HepG2 (cell line): Measurements from ENCODE around the gene NUCB1. TPM values are rescaled to one million over a fixed set of nuclear protein-coding genes. Genes with fewer than 3 reads are reported as not detected.

Experiments
- ATF7-NPFF ChIP-seq: sonication (generic); formaldehyde crosslinking; IDR thresholded peaks from 2 replicates; pipeline ENCODE4 v1.8.1; 2023; ENCODE audit warnings: mild to moderate bottlenecking, low read depth, missing genetic modification reagents, moderate library complexity
- KDM4B ChIP-seq: sonication (generic); formaldehyde crosslinking; IDR thresholded peaks from 2 replicates; pipeline ENCODE4 v1.4.0; 2020; ENCODE audit warnings: missing genetic modification reagents
- MXI1 ChIP-seq: IDR thresholded peaks from 3 replicates; pipeline ENCODE4 v1.6.1; 2012; ENCODE audit warnings: low read depth, low read length, inconsistent platforms, borderline replicate concordance
- PAWR ChIP-seq: sonication (generic); formaldehyde crosslinking; IDR thresholded peaks from 2 replicates; pipeline ENCODE4 v1.4.0; 2020; ENCODE audit warnings: missing genetic modification reagents, mild to moderate bottlenecking, borderline replicate concordance
- PRMT3 ChIP-seq: sonication (generic); formaldehyde crosslinking; IDR thresholded peaks from 2 replicates; pipeline ENCODE4 v1.8.1; 2022; ENCODE audit warnings: low read depth, mild to moderate bottlenecking, moderate library complexity, missing genetic modification reagents, borderline replicate concordance
- SAP130 ChIP-seq: IDR thresholded peaks from 2 replicates; pipeline ENCODE4 v1.6.1; 2016; ENCODE audit warnings: low read depth
- SIN3A ChIP-seq: IDR thresholded peaks from 2 replicates; pipeline ENCODE4 v1.6.1; 2011; ENCODE audit warnings: low read depth, mild to moderate bottlenecking, control low read depth, low read length, borderline replicate concordance
- YY1 ChIP-seq: IDR thresholded peaks from 2 replicates; pipeline ENCODE4 v1.6.1; 2011; ENCODE audit warnings: low read length, low read depth, moderate library complexity, mild to moderate bottlenecking; ENCODE audit not compliant: insufficient read depth, insufficient replicate concordance
- ZNF367 ChIP-seq: sonication (generic); formaldehyde crosslinking; IDR thresholded peaks from 2 replicates; pipeline ENCODE4 v1.4.0; 2020; ENCODE audit warnings: missing genetic modification reagents, borderline replicate concordance
- ZNF460 ChIP-seq: sonication (generic); formaldehyde crosslinking; IDR thresholded peaks from 2 replicates; pipeline ENCODE4 v1.5.1; 2020; ENCODE audit warnings: missing genetic modification reagents, mild to moderate bottlenecking, borderline replicate concordance
- ZNF615 ChIP-seq: sonication (generic); formaldehyde crosslinking; IDR thresholded peaks from 2 replicates; pipeline ENCODE4 v1.5.0; 2020; ENCODE audit warnings: mild to moderate bottlenecking, missing genetic modification reagents, borderline replicate concordance
- ZNF703 ChIP-seq: sonication (generic); formaldehyde crosslinking; IDR thresholded peaks from 2 replicates; pipeline ENCODE4 v1.5.1; 2020; ENCODE audit warnings: missing genetic modification reagents, mild to moderate bottlenecking, moderate library complexity, borderline replicate concordance
- polyA plus RNA-seq, 8 experiments: library from polyadenylated mRNA; depleted of rRNA in 3 of 8; stranded (reverse) in 7 of 8; unstranded in 1 of 8; fragments of >200 nt; fragmentation: Illumina TruSeq in 4 of 8; extraction: Trizol in 4 of 8; gene quantifications; 2 replicates each; pipeline versions ENCODE4 v1.2.1 to v1.2.3, GENCODE V29; 2011 to 2016; ENCODE audit warnings: low read depth in 4 of 8, missing spikeins in 1 of 8, mixed read lengths in 1 of 8; ENCODE audit not compliant: insufficient read depth in 1 of 8
- total RNA-seq, 5 experiments: library from RNA; depleted of rRNA; stranded (reverse); fragments of >200 nt; fragmentation: Illumina TruSeq; extraction: Trizol; gene quantifications; 2 replicates each; pipeline ENCODE4 v1.2.3, GENCODE V29; 2016; ENCODE audit warnings: low read depth in 1 of 5
- TF ChIP-seq, protein P1 (sequence below): IDR thresholded peaks from 2 replicates; pipeline ENCODE4 v1.6.1; 2016; ENCODE audit warnings: low read depth, missing genetic modification reagents, missing compliant biosample characterization
- TF ChIP-seq, protein P2 (sequence below): sonication (generic); formaldehyde crosslinking; IDR thresholded peaks from 2 replicates; pipeline ENCODE4 v1.4.0; 2020; ENCODE audit warnings: missing genetic modification reagents, borderline replicate concordance
- TF ChIP-seq, protein P3 (sequence below): IDR thresholded peaks from 2 replicates; pipeline ENCODE4 v1.6.1; 2016; ENCODE audit warnings: low read depth, borderline replicate concordance
- TF ChIP-seq, protein P4 (sequence below): sonication (generic); formaldehyde crosslinking; conservative IDR thresholded peaks from 2 replicates; pipeline ENCODE4 v1.8.0; 2022; ENCODE audit warnings: low read depth, missing genetic modification reagents
- TF ChIP-seq, protein P5 (sequence below): sonication (generic); formaldehyde crosslinking; IDR thresholded peaks from 2 replicates; pipeline ENCODE4 v1.4.0; 2020; ENCODE audit warnings: missing genetic modification reagents

The NUCB1 gene
- total and polyA plus RNA-seq, 2 of the 13 experiments (the other 11 are each of a cell fraction or from before 2014, with no cell fraction given): 82.3 to 106 TPM

DNA sequence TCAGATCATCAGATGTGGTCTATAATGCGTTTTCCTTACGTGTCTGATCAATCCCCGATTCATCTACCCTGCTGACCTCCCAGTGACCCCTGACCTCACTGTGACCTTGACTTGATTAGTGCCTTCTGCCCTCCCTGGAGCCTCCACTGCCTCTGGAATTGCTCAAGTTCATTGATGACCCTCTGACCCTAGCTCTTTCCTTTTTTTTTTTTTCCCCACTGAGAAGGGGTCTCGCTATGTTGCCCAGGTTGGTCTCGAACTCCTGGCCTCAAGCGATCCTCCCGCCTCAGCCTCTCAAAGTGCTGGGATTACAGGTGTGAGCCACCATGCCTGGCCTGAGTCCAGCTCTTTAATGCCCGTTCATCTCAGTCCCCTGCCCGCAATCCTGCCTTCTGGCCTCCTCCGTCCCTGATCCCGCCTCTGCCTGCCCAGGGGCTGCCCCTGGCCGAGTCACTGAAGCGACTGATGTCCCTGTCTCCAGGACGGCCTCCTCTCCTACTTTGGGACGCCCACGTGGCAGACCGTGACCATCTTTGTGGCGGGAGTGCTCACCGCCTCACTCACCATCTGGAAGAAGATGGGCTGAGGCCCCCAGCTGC, 61.0 kb downstream of the NUCB1 start (continued):
- TF ChIP-seq, protein P1, sequence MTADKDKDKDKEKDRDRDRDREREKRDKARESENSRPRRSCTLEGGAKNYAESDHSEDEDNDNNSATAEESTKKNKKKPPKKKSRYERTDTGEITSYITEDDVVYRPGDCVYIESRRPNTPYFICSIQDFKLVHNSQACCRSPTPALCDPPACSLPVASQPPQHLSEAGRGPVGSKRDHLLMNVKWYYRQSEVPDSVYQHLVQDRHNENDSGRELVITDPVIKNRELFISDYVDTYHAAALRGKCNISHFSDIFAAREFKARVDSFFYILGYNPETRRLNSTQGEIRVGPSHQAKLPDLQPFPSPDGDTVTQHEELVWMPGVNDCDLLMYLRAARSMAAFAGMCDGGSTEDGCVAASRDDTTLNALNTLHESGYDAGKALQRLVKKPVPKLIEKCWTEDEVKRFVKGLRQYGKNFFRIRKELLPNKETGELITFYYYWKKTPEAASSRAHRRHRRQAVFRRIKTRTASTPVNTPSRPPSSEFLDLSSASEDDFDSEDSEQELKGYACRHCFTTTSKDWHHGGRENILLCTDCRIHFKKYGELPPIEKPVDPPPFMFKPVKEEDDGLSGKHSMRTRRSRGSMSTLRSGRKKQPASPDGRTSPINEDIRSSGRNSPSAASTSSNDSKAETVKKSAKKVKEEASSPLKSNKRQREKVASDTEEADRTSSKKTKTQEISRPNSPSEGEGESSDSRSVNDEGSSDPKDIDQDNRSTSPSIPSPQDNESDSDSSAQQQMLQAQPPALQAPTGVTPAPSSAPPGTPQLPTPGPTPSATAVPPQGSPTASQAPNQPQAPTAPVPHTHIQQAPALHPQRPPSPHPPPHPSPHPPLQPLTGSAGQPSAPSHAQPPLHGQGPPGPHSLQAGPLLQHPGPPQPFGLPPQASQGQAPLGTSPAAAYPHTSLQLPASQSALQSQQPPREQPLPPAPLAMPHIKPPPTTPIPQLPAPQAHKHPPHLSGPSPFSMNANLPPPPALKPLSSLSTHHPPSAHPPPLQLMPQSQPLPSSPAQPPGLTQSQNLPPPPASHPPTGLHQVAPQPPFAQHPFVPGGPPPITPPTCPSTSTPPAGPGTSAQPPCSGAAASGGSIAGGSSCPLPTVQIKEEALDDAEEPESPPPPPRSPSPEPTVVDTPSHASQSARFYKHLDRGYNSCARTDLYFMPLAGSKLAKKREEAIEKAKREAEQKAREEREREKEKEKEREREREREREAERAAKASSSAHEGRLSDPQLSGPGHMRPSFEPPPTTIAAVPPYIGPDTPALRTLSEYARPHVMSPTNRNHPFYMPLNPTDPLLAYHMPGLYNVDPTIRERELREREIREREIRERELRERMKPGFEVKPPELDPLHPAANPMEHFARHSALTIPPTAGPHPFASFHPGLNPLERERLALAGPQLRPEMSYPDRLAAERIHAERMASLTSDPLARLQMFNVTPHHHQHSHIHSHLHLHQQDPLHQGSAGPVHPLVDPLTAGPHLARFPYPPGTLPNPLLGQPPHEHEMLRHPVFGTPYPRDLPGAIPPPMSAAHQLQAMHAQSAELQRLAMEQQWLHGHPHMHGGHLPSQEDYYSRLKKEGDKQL (CRISPR knock-in tag): no peak
- no peak for TF ChIP-seq ZNF703 (CRISPR knock-in tag)
- peak; percentile 94 for TF ChIP-seq ZNF460 (CRISPR knock-in tag)
- TF ChIP-seq, protein P2, sequence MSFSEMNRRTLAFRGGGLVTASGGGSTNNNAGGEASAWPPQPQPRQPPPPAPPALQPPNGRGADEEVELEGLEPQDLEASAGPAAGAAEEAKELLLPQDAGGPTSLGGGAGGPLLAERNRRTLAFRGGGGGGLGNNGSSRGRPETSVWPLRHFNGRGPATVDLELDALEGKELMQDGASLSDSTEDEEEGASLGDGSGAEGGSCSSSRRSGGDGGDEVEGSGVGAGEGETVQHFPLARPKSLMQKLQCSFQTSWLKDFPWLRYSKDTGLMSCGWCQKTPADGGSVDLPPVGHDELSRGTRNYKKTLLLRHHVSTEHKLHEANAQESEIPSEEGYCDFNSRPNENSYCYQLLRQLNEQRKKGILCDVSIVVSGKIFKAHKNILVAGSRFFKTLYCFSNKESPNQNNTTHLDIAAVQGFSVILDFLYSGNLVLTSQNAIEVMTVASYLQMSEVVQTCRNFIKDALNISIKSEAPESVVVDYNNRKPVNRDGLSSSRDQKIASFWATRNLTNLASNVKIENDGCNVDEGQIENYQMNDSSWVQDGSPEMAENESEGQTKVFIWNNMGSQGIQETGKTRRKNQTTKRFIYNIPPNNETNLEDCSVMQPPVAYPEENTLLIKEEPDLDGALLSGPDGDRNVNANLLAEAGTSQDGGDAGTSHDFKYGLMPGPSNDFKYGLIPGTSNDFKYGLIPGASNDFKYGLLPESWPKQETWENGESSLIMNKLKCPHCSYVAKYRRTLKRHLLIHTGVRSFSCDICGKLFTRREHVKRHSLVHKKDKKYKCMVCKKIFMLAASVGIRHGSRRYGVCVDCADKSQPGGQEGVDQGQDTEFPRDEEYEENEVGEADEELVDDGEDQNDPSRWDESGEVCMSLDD: no peak
- no peak for TF ChIP-seq SIN3A
- no peak for TF ChIP-seq ZNF367
- TF ChIP-seq, protein P3, sequence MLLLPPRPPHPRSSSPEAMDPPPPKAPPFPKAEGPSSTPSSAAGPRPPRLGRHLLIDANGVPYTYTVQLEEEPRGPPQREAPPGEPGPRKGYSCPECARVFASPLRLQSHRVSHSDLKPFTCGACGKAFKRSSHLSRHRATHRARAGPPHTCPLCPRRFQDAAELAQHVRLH (CRISPR knock-in tag): no peak
- no peak for TF ChIP-seq SAP130 (CRISPR knock-in tag)
- no peak for TF ChIP-seq ZNF615
- TF ChIP-seq, protein P4, sequence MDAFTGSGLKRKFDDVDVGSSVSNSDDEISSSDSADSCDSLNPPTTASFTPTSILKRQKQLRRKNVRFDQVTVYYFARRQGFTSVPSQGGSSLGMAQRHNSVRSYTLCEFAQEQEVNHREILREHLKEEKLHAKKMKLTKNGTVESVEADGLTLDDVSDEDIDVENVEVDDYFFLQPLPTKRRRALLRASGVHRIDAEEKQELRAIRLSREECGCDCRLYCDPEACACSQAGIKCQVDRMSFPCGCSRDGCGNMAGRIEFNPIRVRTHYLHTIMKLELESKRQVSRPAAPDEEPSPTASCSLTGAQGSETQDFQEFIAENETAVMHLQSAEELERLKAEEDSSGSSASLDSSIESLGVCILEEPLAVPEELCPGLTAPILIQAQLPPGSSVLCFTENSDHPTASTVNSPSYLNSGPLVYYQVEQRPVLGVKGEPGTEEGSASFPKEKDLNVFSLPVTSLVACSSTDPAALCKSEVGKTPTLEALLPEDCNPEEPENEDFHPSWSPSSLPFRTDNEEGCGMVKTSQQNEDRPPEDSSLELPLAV (CRISPR knock-in tag): no peak
- TF ChIP-seq KDM4B: no peak
- no peak for TF ChIP-seq YY1
- 0 out of 2 replicates have a peak, but pooled peaks have one; percentile 5 for TF ChIP-seq ATF7-NPFF (CRISPR knock-in tag)
- TF ChIP-seq, protein P5, sequence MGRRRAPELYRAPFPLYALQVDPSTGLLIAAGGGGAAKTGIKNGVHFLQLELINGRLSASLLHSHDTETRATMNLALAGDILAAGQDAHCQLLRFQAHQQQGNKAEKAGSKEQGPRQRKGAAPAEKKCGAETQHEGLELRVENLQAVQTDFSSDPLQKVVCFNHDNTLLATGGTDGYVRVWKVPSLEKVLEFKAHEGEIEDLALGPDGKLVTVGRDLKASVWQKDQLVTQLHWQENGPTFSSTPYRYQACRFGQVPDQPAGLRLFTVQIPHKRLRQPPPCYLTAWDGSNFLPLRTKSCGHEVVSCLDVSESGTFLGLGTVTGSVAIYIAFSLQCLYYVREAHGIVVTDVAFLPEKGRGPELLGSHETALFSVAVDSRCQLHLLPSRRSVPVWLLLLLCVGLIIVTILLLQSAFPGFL (CRISPR knock-in tag): no peak
- TF ChIP-seq MXI1: no peak
- TF ChIP-seq PAWR (CRISPR knock-in tag): no peak
- TF ChIP-seq PRMT3 (CRISPR knock-in tag): no peak
